ENCODE results near the gene KRT7. TPM values are rescaled to one million over a fixed set of nuclear protein-coding genes. Genes with fewer than 3 reads are reported as not detected.

Gene KRT7
- total RNA-seq, 2 experiments from 2014 or later = not detected

DNA sequence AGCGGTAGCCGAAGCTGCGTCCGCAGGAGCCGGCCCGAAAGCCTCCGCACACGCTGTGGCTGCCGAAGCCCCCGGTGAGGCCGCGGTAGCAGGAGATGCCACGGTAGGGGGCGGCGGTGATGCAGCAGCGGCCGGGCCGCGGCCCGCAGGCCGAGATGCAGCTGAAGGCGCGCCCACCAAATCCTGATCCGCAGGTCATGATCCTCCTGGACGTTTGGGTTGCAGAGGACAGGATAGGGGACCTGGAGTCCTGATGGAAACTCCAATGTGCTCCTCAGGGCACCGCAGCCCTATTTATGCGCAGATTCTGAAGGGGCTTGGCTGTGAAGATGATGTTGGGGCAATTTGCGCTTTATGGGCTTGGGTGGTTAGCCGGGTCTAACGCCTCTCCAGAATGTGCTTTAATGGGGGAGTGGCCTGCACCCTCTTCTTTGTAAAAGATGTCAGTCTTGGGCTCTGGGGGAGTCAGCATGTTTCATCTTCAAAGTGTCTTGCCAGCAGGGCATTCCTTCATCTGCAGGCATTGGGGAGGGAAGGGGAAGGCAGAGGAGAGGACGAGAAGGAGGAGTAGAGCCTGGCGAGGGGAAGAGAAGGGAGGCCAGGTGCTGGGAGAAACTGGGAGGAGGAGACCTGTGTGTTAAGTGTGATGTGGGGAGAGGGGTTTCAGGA is 58.4 kb downstream of the KRT7 start, which contains the start of gene KRT81:
Gene KRT81, minus strand, starts transcription at position 268 of the 669 bp plus-strand sequence. Its CDS starts 69 bp downstream, at position 199.
- H2AFZ ChIP-seq (ENCODE audit: low read length) = no peak within 1 kb of the TSS
- no peaks in the 10 kb centered on the region for H3K79me2 ChIP-seq (ENCODE audit: insufficient read depth, low read depth, low read length)
- BruUV-seq (replicated peaks) = no TSS peak
- H3K36me3 ChIP-seq (ENCODE audit: insufficient read depth, low read length) = no peaks in the 10 kb centered on the region
- intact Hi-C loops (cut with micrococcal nuclease; ENCODE audit: unreplicated experiment) = no loop called here
- TF ChIP-seq EZH2phosphoT487 (IDR thresholded peaks at IDR 0.05; ENCODE audit: borderline replicate concordance, low read depth, low read length) = no peak
- no peak for TF ChIP-seq CTCF (conservative IDR thresholded peaks at IDR 0.05; ENCODE audit: low read length)
- no peak within 1 kb of the TSS for H3K4me2 ChIP-seq (ENCODE audit: low read length)
- H3K4me1 ChIP-seq (ENCODE audit: insufficient read depth, low read length, poor library complexity, severe bottlenecking) = no peaks in the 10 kb centered on the region
- DNase-seq (ENCODE audit: low spot score) = no peak
- no peaks in the 10 kb centered on the region for H4K20me1 ChIP-seq (ENCODE audit: insufficient read depth, low read length)
- H3K9me3 ChIP-seq (ENCODE audit: low read length) = no peaks in the 10 kb centered on the region
- ChIA-PET CTCF (ENCODE audit: unreplicated experiment) (interaction anchor here (0.6 kb wide), 1 partner anchor 121 kb away, joined by 3 read pairs; no protein-coding TSS in a partner anchor), POLR2A (no interaction called here)
- H3K9me2 ChIP-seq (ENCODE audit: insufficient read depth, low read length) = no peaks in the 10 kb centered on the region
- no peak within 1 kb of the TSS for H3K4me3 ChIP-seq (ENCODE audit: low read depth, low read length, poor library complexity, severe bottlenecking)
- H3K27ac ChIP-seq (ENCODE audit: low read depth, low read length, poor library complexity, severe bottlenecking) = no peak within 1 kb of the TSS

DNA sequence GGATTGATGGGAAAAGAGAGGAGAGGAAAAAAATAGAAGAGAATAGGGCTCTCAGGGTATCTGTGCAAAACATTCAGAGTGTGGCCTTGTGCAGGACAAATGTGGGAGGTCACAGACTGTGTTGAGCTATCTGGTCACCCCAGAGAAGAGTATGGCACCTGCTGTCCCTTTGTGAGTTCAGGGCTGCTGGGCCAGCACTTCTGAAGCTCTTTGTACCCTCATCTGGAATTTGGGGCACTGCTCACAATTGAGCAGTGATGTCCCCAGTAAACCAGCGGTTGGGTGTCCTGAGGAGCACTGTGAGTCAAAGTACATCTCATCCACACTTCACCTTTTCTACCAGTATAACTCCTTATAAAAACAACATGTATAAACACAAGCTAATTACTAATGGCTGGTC is 60.9 kb downstream of the KRT7 start:
- no peak for TF ChIP-seq EZH2phosphoT487 (IDR thresholded peaks at IDR 0.05; ENCODE audit: borderline replicate concordance, low read depth, low read length)
- TF ChIP-seq CTCF (conservative IDR thresholded peaks at IDR 0.05; ENCODE audit: low read length) = no peak
- Histone ChIP-seq H3K9me3 (ENCODE audit: low read length) (no peaks in the 10 kb centered on the region), H4K20me1 (ENCODE audit: insufficient read depth, low read length) (no peaks in the 10 kb centered on the region), H3K9me2 (ENCODE audit: insufficient read depth, low read length) (no peaks in the 10 kb centered on the region), H3K27ac (ENCODE audit: low read depth, low read length, poor library complexity, severe bottlenecking) (no peak overlapping the region), H3K4me1 (ENCODE audit: insufficient read depth, low read length, poor library complexity, severe bottlenecking) (no peaks in the 10 kb centered on the region), H3K36me3 (ENCODE audit: insufficient read depth, low read length) (no peaks in the 10 kb centered on the region), H2AFZ (ENCODE audit: low read length) (no peak overlapping the region), H3K79me2 (ENCODE audit: insufficient read depth, low read depth, low read length) (no peaks in the 10 kb centered on the region), H3K4me3 (ENCODE audit: low read depth, low read length, poor library complexity, severe bottlenecking) (no peak overlapping the region), H3K4me2 (ENCODE audit: low read length) (no peak overlapping the region)
- ChIA-PET CTCF (ENCODE audit: unreplicated experiment) (no interaction called here), POLR2A (interaction anchor here (0.6 kb wide), 1 partner anchor 11 kb away, joined by 3 read pairs; no protein-coding TSS in a partner anchor)
- intact Hi-C loops (cut with micrococcal nuclease; ENCODE audit: unreplicated experiment) = no loop called here
- no TSS peak for BruUV-seq (replicated peaks)
- DNase-seq (ENCODE audit: low spot score) = no peak

DNA sequence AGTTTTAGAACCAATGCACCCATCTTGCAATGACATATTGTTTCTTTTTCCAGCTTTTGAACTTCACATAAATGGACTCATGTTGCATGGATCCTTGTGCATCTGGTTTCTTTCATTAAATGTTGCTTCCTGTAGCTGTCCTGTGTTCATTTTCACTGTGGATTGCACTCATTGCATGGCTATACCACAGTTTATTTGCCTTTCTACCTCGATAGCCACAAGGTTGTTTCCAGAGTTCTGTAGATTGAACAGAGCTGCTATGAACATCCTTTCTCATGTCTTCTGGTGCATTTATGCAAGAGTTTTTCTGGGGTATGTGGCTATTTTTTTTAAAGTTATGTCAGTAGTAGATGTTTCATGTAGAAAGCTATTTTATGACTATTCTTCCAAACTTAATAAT is 61.8 kb downstream of the KRT7 start:
- H3K27ac ChIP-seq (ENCODE audit: low read depth, low read length, poor library complexity, severe bottlenecking) = no peak overlapping the region
- no TSS peak for BruUV-seq (replicated peaks)
- H3K9me3 ChIP-seq (ENCODE audit: low read length) = no peaks in the 10 kb centered on the region
- DNase-seq (ENCODE audit: low spot score) = no peak
- no peak overlapping the region for H3K4me3 ChIP-seq (ENCODE audit: low read depth, low read length, poor library complexity, severe bottlenecking)
- no peaks in the 10 kb centered on the region for H4K20me1 ChIP-seq (ENCODE audit: insufficient read depth, low read length)
- ChIA-PET POLR2A (interaction anchor here (0.5 kb wide), 1 partner anchor 333 kb away, joined by 3 read pairs; no protein-coding TSS in a partner anchor), CTCF (ENCODE audit: unreplicated experiment) (no interaction called here)
- intact Hi-C loops (cut with micrococcal nuclease; ENCODE audit: unreplicated experiment) = no loop called here
- no peak overlapping the region for H3K4me2 ChIP-seq (ENCODE audit: low read length)
- no peak overlapping the region for H2AFZ ChIP-seq (ENCODE audit: low read length)
- TF ChIP-seq EZH2phosphoT487 (IDR thresholded peaks at IDR 0.05; ENCODE audit: borderline replicate concordance, low read depth, low read length) (no peak), CTCF (conservative IDR thresholded peaks at IDR 0.05; ENCODE audit: low read length) (no peak)
- H3K4me1 ChIP-seq (ENCODE audit: insufficient read depth, low read length, poor library complexity, severe bottlenecking) = no peaks in the 10 kb centered on the region
- H3K9me2 ChIP-seq (ENCODE audit: insufficient read depth, low read length) = no peaks in the 10 kb centered on the region
- no peaks in the 10 kb centered on the region for H3K36me3 ChIP-seq (ENCODE audit: insufficient read depth, low read length)
- no peaks in the 10 kb centered on the region for H3K79me2 ChIP-seq (ENCODE audit: insufficient read depth, low read depth, low read length)
